Keratinocyte (primary cell): ENCODE data around the gene CDC25A.

Source experiments
- EZH2 ChIP-seq: IDR thresholded peaks from one replicate; pipeline ENCODE4 v1.6.1; 2012; ENCODE audit warnings: inconsistent platforms, mild to moderate bottlenecking, low read length, moderate library complexity
- TF ChIP-seq, protein P1 (sequence below), 3 experiments: IDR thresholded peaks in 1 of 3; conservative IDR thresholded peaks in 1 of 3; optimal IDR thresholded peaks in 1 of 3; 2 replicates in 2 of 3; 3 replicates in 1 of 3; pipeline versions ENCODE3 to v1.5.1; 2011; ENCODE audit warnings: low read length in 3 of 3, mild to moderate bottlenecking in 3 of 3, moderate library complexity in 2 of 3, control low read depth in 1 of 3, inconsistent platforms in 1 of 3; ENCODE audit not compliant: insufficient read depth in 2 of 3; ENCODE audit errors: extremely low read depth in 1 of 3

DNA sequence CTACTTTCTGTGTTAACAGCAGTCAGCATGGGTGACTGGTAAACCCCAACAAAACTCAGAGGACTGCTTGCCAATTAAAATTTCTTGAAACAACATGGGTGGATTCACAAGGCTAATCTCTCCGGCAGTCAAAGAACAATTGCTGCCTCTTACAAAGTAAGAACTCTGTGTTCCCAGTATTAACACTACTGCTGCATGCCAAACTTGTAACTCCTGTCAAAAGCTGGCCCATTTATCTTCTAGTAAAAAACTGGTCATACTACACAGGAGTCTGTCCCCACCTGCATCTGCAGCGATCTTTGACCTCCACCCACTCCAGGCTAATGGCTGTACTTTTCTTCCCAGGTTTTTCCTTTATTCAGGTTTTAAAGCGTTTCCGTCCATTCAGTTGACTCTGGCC is 44.0 kb upstream of the CDC25A start:
- no peak for TF ChIP-seq EZH2
- TF ChIP-seq, protein P1, sequence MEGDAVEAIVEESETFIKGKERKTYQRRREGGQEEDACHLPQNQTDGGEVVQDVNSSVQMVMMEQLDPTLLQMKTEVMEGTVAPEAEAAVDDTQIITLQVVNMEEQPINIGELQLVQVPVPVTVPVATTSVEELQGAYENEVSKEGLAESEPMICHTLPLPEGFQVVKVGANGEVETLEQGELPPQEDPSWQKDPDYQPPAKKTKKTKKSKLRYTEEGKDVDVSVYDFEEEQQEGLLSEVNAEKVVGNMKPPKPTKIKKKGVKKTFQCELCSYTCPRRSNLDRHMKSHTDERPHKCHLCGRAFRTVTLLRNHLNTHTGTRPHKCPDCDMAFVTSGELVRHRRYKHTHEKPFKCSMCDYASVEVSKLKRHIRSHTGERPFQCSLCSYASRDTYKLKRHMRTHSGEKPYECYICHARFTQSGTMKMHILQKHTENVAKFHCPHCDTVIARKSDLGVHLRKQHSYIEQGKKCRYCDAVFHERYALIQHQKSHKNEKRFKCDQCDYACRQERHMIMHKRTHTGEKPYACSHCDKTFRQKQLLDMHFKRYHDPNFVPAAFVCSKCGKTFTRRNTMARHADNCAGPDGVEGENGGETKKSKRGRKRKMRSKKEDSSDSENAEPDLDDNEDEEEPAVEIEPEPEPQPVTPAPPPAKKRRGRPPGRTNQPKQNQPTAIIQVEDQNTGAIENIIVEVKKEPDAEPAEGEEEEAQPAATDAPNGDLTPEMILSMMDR (optimal IDR thresholded peaks at IDR 0.05 in 1 of 3, IDR thresholded peaks at IDR 0.05 in 1 of 3, conservative IDR thresholded peaks at IDR 0.05 in 1 of 3; ENCODE audit: extremely low read depth in 1 of 3, insufficient read depth in 2 of 3, low read length in 3 of 3): no peak
